ENCODE data around the gene SLFN5. TPM values are rescaled to one million over a fixed set of nuclear protein-coding genes. Genes with fewer than 3 reads are reported as not detected.

The SLFN5 gene
- total RNA-seq, 2 donors from 2014 or later = 7.8 to 8.9 TPM

GRCh38 chr17:35291802-35292201 is 48.9 kb downstream of the SLFN5 start:
- no peak for ATAC-seq
- Histone ChIP-seq H3K27ac (no peak overlapping the region), H3K4me1 (no peaks in the 10 kb centered on the region), H3K9me3 (no peaks in the 10 kb centered on the region), H3K27me3 (no peaks in the 10 kb centered on the region), H3K36me3 (replicated peaks in 1 of 2; ENCODE audit: insufficient read depth in 1 of 2, low read depth in 2 of 2) (no peaks in the 10 kb centered on the region), H3K4me3 (no peak overlapping the region)
- intact Hi-C loops (cut with DNase I) = no loop called here
- DNase-seq = no peak
- 74 to 89% methylated on average over 1 of the region's 1 CpG for WGBS, 2 donors
- TF ChIP-seq CTCF (IDR thresholded peaks at IDR 0.05) = no peak
- no peak for TF ChIP-seq POLR2A (IDR thresholded peaks at IDR 0.05)

GRCh38 chr17:35293151-35293847 is 50.4 kb downstream of the SLFN5 start:
- WGBS, 2 donors = 64 to 68% methylated on average over 1 of the region's 1 CpG
- Histone ChIP-seq H3K4me1 (peaks cover 1% of the 10 kb centered on the region), H3K4me3 (no peak overlapping the region), H3K27me3 (no peaks in the 10 kb centered on the region), H3K9me3 (no peaks in the 10 kb centered on the region), H3K36me3 (replicated peaks in 1 of 2; ENCODE audit: insufficient read depth in 1 of 2, low read depth in 2 of 2) (no peaks in the 10 kb centered on the region), H3K27ac (no peak overlapping the region)
- intact Hi-C loops (cut with DNase I) = no loop called here
- TF ChIP-seq CTCF (IDR thresholded peaks at IDR 0.05) = no peak
- TF ChIP-seq POLR2A (IDR thresholded peaks at IDR 0.05) = no peak
- DNase-seq (no peak), ATAC-seq (no peak)

- no peaks in the 10 kb centered on the region for H3K9me3 ChIP-seq
- DNase-seq (no peak), ATAC-seq (no peak)
- no peak for TF ChIP-seq CTCF (IDR thresholded peaks at IDR 0.05)
- TF ChIP-seq POLR2A (IDR thresholded peaks at IDR 0.05) = no peak
- no peak overlapping the region for H3K27ac ChIP-seq
- H3K36me3 ChIP-seq (replicated peaks in 1 of 2; ENCODE audit: insufficient read depth in 1 of 2, low read depth in 2 of 2) = no peaks in the 10 kb centered on the region
- no peaks in the 10 kb centered on the region for H3K27me3 ChIP-seq
- peaks cover 15% of the 10 kb centered on the region for H3K4me1 ChIP-seq
- intact Hi-C loops (cut with DNase I) = no loop called here
- 70 to 89% methylated on average over 1 of the region's 1 CpG for WGBS, 2 donors
- no peak overlapping the region for H3K4me3 ChIP-seq
Observed at GRCh38 chr17:35294756-35295155, 51.9 kb downstream of the SLFN5 start.

- ATAC-seq (no peak), DNase-seq (no peak)
- H3K27ac ChIP-seq = no peak overlapping the region
- 80 to 100% methylated on average over 1 of the region's 1 CpG for WGBS, 2 donors
- peaks cover 15% of the 10 kb centered on the region for H3K4me1 ChIP-seq
- H3K36me3 ChIP-seq (replicated peaks in 1 of 2; ENCODE audit: insufficient read depth in 1 of 2, low read depth in 2 of 2) = no peaks in the 10 kb centered on the region
- H3K27me3 ChIP-seq = no peaks in the 10 kb centered on the region
- H3K9me3 ChIP-seq = no peaks in the 10 kb centered on the region
- H3K4me3 ChIP-seq = no peak overlapping the region
- intact Hi-C loops (cut with DNase I) = no loop called here
- TF ChIP-seq CTCF (IDR thresholded peaks at IDR 0.05) = no peak
- TF ChIP-seq POLR2A (IDR thresholded peaks at IDR 0.05) = no peak
Observed at GRCh38 chr17:35295686-35296085, 52.8 kb downstream of the SLFN5 start.

- no peak for ATAC-seq
- Histone ChIP-seq H3K36me3 (replicated peaks in 1 of 2; ENCODE audit: insufficient read depth in 1 of 2, low read depth in 2 of 2) (no peaks in the 10 kb centered on the region), H3K9me3 (no peaks in the 10 kb centered on the region), H3K4me3 (no peak overlapping the region), H3K27me3 (no peaks in the 10 kb centered on the region), H3K27ac (no peak overlapping the region), H3K4me1 (peaks cover 15% of the 10 kb centered on the region)
- no peak for TF ChIP-seq CTCF (IDR thresholded peaks at IDR 0.05)
- TF ChIP-seq POLR2A (IDR thresholded peaks at IDR 0.05) = no peak
- DNase-seq = no peak
- WGBS, 2 donors = 89 to 93% methylated on average over 2 of the region's 2 CpGs
- intact Hi-C loops (cut with DNase I) = no loop called here
Observed at GRCh38 chr17:35297666-35298065, 54.8 kb downstream of the SLFN5 start.

All from body of pancreas (tissue), 4 donors.